K562 (cell line): Measurements from ENCODE around the gene ZKSCAN1. TPM values are rescaled to one million over a fixed set of nuclear protein-coding genes. Genes with fewer than 3 reads are reported as not detected.
"Not testable (repeated sequence)": the region's sequence is repeated elsewhere in the genome, so short reads cannot be mapped to it uniquely, and the experiment has no call there.

Experiments used
- ATAC-seq: fragments of 200-7000 bp; cut with Tn5 transposase; 3 replicates; pipeline ENCODE4 v1.9.1; 2020; ENCODE audit warnings: moderate library complexity
- BruUV-seq: library from RNA; stranded (reverse); fragments of 400-500 nt; replicated peaks from 2 replicates; lab custom pipeline; 2021; lab: Mats Ljungman, UMichigan
- CTCF ChIA-PET: fragments of 300-600 bp; formaldehyde crosslinking; extraction: SDS; loops from one replicate; lab custom pipeline; 2021; ENCODE audit warnings: low intra/inter-chr PET ratio; lab: Yijun Ruan, JAX
- POLR2A ChIA-PET: fragments of 300-600, 350-650 bp; sonication (Branson Sonifier 250); formaldehyde crosslinking; extraction: SDS; loops from one replicate; lab custom pipeline; 2021; ENCODE audit warnings: antibody characterized with exemption, inconsistent platforms; lab: Yijun Ruan, JAX
- DNase-seq, 4 experiments: peaks; one replicate each; pipeline versions ENCODE4 v3.0.0 to v3.0.0-alpha.2; 2011 to 2018; ENCODE audit warnings: low spot score in 3 of 4, mixed read lengths in 3 of 4; ENCODE audit errors: extremely low read depth in 1 of 4
- FAIRE-seq: peaks from 2 replicates; lab custom pipeline; 2011; peaks lifted over from hg19 to GRCh38; lab: Jason Lieb, UNC
- H2AFZ ChIP-seq: 2 replicates; pipeline ENCODE4 v1.6.0; 2011; ENCODE audit warnings: low read depth, low read length, control low read depth, inconsistent platforms
- H3K27ac ChIP-seq: fragments of 200-600 bp; 3 replicates; pipeline ENCODE4 v1.8.0; 2011; ENCODE audit warnings: low read depth, mild to moderate bottlenecking, control low read depth, inconsistent platforms, low read length, moderate library complexity, mixed read lengths; ENCODE audit errors: extremely low read depth
- H3K27me3 ChIP-seq, 2 experiments: fragments of 300-600 bp in 1 of 2; 2 replicates in 1 of 2; 3 replicates in 1 of 2; pipeline versions ENCODE4 v1.6.0 to v1.8.0; 2011; ENCODE audit warnings: inconsistent platforms in 2 of 2, low read length in 2 of 2, mild to moderate bottlenecking in 1 of 2, mixed read lengths in 1 of 2, moderate library complexity in 1 of 2; ENCODE audit not compliant: control insufficient read depth in 2 of 2, insufficient read depth in 2 of 2
- H3K36me3 ChIP-seq: fragments of 300-600 bp; 3 replicates; pipeline ENCODE4 v1.8.0; 2011; ENCODE audit warnings: mild to moderate bottlenecking, low read length, inconsistent platforms; ENCODE audit not compliant: control insufficient read depth, insufficient read depth
- H3K4me1 ChIP-seq, 2 experiments: fragments of 200-600 bp in 1 of 2; replicated peaks in 1 of 2; 2 replicates in 1 of 2; 3 replicates in 1 of 2; pipeline versions ENCODE4 v1.5.1 to v1.8.0; 2011; ENCODE audit warnings: inconsistent platforms in 2 of 2, low read length in 2 of 2, mild to moderate bottlenecking in 1 of 2, mixed read lengths in 1 of 2, moderate library complexity in 1 of 2; ENCODE audit not compliant: control insufficient read depth in 2 of 2, insufficient read depth in 2 of 2
- H3K4me2 ChIP-seq: 2 replicates; pipeline ENCODE4 v1.6.1; 2011; ENCODE audit warnings: low read length, control low read depth, inconsistent platforms, mixed read lengths; ENCODE audit not compliant: insufficient read depth
- H3K4me3 ChIP-seq: fragments of 200-600 bp; sonication (generic), shearing (Covaris generic); 2 replicates; pipeline ENCODE4 v1.5.1; 2016; ENCODE audit warnings: control low read depth, inconsistent platforms
- H3K79me2 ChIP-seq: fragments of 200-600 bp; 3 replicates; pipeline ENCODE4 v1.8.0; 2011; ENCODE audit warnings: low read length, inconsistent platforms; ENCODE audit not compliant: control insufficient read depth, insufficient read depth
- H3K9ac ChIP-seq, 2 experiments: 2 replicates each; pipeline versions ENCODE4 v1.6.0 to v1.6.1; 2011; ENCODE audit warnings: low read depth in 2 of 2, low read length in 2 of 2, control low read depth in 1 of 2, inconsistent platforms in 1 of 2, mild to moderate bottlenecking in 1 of 2, mixed read lengths in 1 of 2; ENCODE audit not compliant: insufficient read depth in 1 of 2
- H3K9me1 ChIP-seq: one replicate; pipeline ENCODE4 v1.6.0; 2011; ENCODE audit warnings: inconsistent platforms, mild to moderate bottlenecking, low read length, moderate library complexity; ENCODE audit not compliant: control insufficient read depth, insufficient read depth
- H3K9me3 ChIP-seq: replicated peaks from 2 replicates; pipeline ENCODE4 v1.5.1; 2011; ENCODE audit warnings: low read depth, low read length, inconsistent platforms; ENCODE audit not compliant: control insufficient read depth, insufficient read depth
- H4K20me1 ChIP-seq: replicated peaks from 2 replicates; pipeline ENCODE4 v1.6.1; 2011; ENCODE audit warnings: low read length, inconsistent platforms, mixed read lengths; ENCODE audit not compliant: control insufficient read depth, insufficient read depth
- CREM ChIP-seq: IDR thresholded peaks from 2 replicates; pipeline ENCODE4 v1.6.1; 2014; ENCODE audit warnings: antibody characterized with exemption, low read depth
- KLF16 ChIP-seq: IDR thresholded peaks from 2 replicates; pipeline ENCODE4 v1.6.1; 2016; ENCODE audit warnings: antibody characterized with exemption
- WGBS: fragments of 100-300 bp; shearing (Covaris generic); methylation state at CpG from one replicate; pipeline ENCODE4 v1.1.6; 2016; ENCODE audit warnings: low coverage, mixed read lengths; ENCODE audit not compliant: insufficient coverage; ENCODE audit errors: missing lambda C conversion rate; 5-methylcytosine and 5-hydroxymethylcytosine counted together
- in situ Hi-C: fragments of 300-500 bp; cut with MboI; formaldehyde crosslinking; loops from 4 replicates; pipeline ENCODE4 v1.15.0; 2018; ENCODE audit warnings: inconsistent platforms, mixed read lengths
- intact Hi-C: fragments of 100-400 bp; cut with micrococcal nuclease; formaldehyde crosslinking; loops from 2 replicates; pipeline ENCODE4 v1.14.2; 2022
- polyA plus RNA-seq, 8 experiments: library from polyadenylated mRNA; depleted of rRNA in 4 of 8; stranded (reverse) in 5 of 8; unstranded in 3 of 8; fragments of >200 nt; fragmentation: Nextera tagmentation in 2 of 8; fragmentation: Illumina TruSeq in 1 of 8; extraction: Ambion mirVana in 2 of 8; extraction: Trizol in 1 of 8; gene quantifications; 2 replicates each; pipeline versions ENCODE4 v1.2.1 to v1.2.3, GENCODE V29; 2011 to 2014; ENCODE audit warnings: inconsistent platforms in 1 of 8, missing spikeins in 1 of 8
- total RNA-seq, 7 experiments: library from RNA; depleted of rRNA in 6 of 7; stranded (reverse); fragments of >200 nt in 6 of 7; fragmentation: Illumina TruSeq in 2 of 7; extraction: Trizol in 2 of 7; gene quantifications; 2 replicates each; pipeline versions ENCODE4 v1.2.1 to v1.2.3, GENCODE V29; 2011 to 2021; ENCODE audit warnings: low replicate concordance in 1 of 7
- TF ChIP-seq, protein P1 (sequence below): IDR thresholded peaks from 2 replicates; pipeline ENCODE4 v1.6.1; 2016; ENCODE audit warnings: missing genetic modification characterization, missing compliant biosample characterization
- TF ChIP-seq, protein P2 (sequence below): sonication (generic); IDR thresholded peaks from 2 replicates; pipeline ENCODE4 v1.6.1; 2016

ZKSCAN1 gene
- total and polyA plus RNA-seq, 9 of the 15 experiments (the other 6 are each of a cell fraction or from before 2014, with no cell fraction given), result 5.3 to 43.0 (median 23.2) TPM

DNA sequence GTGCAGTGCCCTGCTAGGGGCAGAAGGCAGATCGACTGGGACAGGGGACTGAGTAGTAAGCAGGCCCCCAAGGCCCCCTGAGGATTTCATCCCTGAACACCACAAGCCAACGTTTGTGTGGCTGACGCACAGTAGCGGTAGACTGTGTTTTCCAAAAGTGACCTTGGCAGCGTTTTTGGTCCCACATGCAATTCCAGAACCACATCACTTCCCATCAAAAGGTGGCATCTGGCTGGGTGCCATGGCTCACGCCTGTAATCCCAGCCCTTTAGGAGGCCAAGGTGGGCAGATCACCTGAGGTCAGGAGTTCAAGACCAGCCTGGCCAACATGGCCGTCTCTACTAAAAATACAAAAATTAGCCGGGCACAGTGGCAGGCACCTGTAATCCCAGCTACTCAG, 5.4 kb upstream of the ZKSCAN1 start:
- H3K9me3 ChIP-seq, in situ Hi-C loops, BruUV-seq, H3K4me3 ChIP-seq, H3K36me3 ChIP-seq, H3K4me2 ChIP-seq, ATAC-seq, H3K9me1 ChIP-seq, FAIRE-seq, H3K27ac ChIP-seq, CTCF ChIA-PET, DNase-seq, H3K79me2 ChIP-seq, H2AFZ ChIP-seq, H3K4me1 ChIP-seq, H4K20me1 ChIP-seq: not testable (repeated sequence)
- 10% methylated on average over 8 of the region's 8 CpGs for WGBS
- H3K9ac ChIP-seq, result peak overlapping the region in 1 of 2 experiments; percentile 68; a peak in 1 of 4 replicates
- intact Hi-C loops, result loop anchor here (5.0 kb wide), 1 partner anchor 72 kb away; the partner anchor contains the start of gene ZNF3
- POLR2A ChIA-PET, result interaction anchor here (0.6 kb wide), 1 partner anchor 71 kb away, joined by 3 read pairs; no protein-coding TSS in a partner anchor
- H3K27me3 ChIP-seq, result peaks cover 26 to 47% of the 10 kb centered on the region in 2 experiments

DNA sequence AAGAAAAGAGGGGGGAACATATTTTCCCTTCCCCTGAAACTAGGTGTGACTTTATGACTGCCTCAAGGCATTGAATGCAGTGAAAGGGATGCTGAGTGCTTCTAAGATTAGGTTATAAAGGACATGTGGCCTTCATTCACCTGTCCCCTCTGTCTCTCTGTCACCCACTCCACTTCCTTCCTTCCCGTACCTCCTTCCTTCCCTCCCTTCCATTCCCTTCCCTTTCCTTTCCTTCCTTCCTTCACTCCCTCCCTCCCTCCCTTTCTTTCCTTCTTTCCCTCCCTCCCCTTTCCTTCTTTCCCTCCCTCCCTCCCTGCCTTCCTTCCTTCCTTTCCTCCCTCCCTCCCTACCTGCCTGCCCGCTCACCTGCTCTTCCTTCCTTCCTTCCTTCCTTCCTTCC, 4.5 kb upstream of the ZKSCAN1 start:
- CTCF ChIA-PET, result no interaction called here
- no peak for DNase-seq
- TF ChIP-seq, protein P1, sequence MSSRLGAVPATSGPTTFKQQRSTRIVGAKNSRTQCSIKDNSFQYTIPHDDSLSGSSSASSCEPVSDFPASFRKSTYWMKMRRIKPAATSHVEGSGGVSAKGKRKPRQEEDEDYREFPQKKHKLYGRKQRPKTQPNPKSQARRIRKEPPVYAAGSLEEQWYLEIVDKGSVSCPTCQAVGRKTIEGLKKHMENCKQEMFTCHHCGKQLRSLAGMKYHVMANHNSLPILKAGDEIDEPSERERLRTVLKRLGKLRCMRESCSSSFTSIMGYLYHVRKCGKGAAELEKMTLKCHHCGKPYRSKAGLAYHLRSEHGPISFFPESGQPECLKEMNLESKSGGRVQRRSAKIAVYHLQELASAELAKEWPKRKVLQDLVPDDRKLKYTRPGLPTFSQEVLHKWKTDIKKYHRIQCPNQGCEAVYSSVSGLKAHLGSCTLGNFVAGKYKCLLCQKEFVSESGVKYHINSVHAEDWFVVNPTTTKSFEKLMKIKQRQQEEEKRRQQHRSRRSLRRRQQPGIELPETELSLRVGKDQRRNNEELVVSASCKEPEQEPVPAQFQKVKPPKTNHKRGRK (tag), result peak; percentile 65
- TF ChIP-seq CREM (no peak), KLF16 (no peak)
- TF ChIP-seq, protein P2, sequence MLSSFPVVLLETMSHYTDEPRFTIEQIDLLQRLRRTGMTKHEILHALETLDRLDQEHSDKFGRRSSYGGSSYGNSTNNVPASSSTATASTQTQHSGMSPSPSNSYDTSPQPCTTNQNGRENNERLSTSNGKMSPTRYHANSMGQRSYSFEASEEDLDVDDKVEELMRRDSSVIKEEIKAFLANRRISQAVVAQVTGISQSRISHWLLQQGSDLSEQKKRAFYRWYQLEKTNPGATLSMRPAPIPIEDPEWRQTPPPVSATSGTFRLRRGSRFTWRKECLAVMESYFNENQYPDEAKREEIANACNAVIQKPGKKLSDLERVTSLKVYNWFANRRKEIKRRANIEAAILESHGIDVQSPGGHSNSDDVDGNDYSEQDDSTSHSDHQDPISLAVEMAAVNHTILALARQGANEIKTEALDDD, result no peak
- 0 out of 2 replicates have a peak, but pooled peaks cover under 1% of the 10 kb centered on the region for H4K20me1 ChIP-seq
- intact Hi-C loops, result loop anchor here (5.0 kb wide), 1 partner anchor 71 kb away; the partner anchor contains the start of gene ZNF3
- H3K27ac ChIP-seq, result no peak overlapping the region
- no peak for ATAC-seq
- POLR2A ChIA-PET, result no interaction called here
- no peak for FAIRE-seq
- peaks cover 19 to 38% of the 10 kb centered on the region in 2 experiments for H3K27me3 ChIP-seq
- H3K4me3 ChIP-seq, result no peak overlapping the region
- H3K9me3 ChIP-seq, result no peaks in the 10 kb centered on the region
- WGBS, result 0% methylated on average over 1 of the region's 2 CpGs
- no TSS peak for BruUV-seq
- in situ Hi-C loops, result no loop called here
- no peaks in the 10 kb centered on the region for H3K9me1 ChIP-seq
- peaks cover 8% of the 10 kb centered on the region for H3K79me2 ChIP-seq
- H3K4me2 ChIP-seq, result no peak overlapping the region
- no peaks in the 10 kb centered on the region for H3K36me3 ChIP-seq
- H3K9ac ChIP-seq, result no peak overlapping the region
- peaks cover 9 to 13% of the 10 kb centered on the region in 2 experiments; a peak in 4 of 5 replicates for H3K4me1 ChIP-seq
- H2AFZ ChIP-seq, result no peak overlapping the region
